NOMO-1 (cell line): ENCODE data around the gene MACROD1.
"Not testable (repeated sequence)": the region's sequence is repeated elsewhere in the genome, so short reads cannot be mapped to it uniquely, and the experiment has no call there.

ENCODE experiments used
- DNase-seq, 2 experiments: peaks; one replicate each; lab custom pipeline; 2025; ENCODE audit not compliant: unreplicated experiment in 2 of 2; lab: John Stamatoyannopoulos, UW

The MACROD1 gene

DNA sequence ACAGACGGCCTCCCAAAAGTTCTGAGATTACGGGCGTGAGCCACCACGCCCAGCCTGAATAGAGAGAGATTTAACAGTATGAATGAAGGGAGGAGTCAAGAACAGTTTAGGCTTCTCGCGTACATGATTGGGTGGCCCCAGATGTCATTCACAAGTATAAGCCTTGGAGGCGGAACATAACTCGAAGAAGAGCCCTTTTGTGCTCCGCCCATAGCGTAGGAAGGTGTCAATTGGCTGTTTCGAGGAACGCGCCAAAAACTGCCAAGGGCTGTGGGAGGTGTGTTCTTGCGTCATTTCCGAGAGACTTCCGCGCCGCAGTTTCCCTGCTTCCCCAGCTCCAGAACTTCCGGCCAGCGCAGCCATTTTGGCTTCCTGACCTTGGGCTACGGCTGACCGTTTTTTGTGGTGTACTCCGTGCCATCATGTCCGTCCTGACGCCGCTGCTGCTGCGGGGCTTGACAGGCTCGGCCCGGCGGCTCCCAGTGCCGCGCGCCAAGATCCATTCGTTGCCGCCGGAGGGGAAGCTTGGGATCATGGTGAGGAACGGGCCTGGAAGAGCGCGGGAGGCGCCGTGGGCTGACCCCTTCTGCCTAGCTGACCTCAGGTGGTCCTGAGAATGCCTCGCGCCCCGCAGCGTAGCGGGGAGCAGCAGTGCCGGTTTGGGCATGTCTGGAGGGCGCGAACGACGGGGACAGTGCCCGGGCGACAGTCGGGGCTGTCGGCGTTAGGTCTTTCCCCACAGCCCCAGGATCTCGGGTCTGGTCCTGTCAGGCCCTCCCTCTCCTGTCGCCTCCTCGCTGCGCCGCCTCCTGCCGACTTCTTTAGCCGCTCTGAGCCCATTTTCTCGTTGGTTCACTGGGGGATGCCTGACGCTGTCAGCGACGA, 191.4 kb downstream of the MACROD1 start, which contains the start of gene COX8A:
Gene COX8A (plus strand): TSS at position 362 of the 885 bp plus-strand sequence. CDS start 61 bp downstream, at position 423.
- peak; percentile 99 to 100 for DNase-seq

DNA sequence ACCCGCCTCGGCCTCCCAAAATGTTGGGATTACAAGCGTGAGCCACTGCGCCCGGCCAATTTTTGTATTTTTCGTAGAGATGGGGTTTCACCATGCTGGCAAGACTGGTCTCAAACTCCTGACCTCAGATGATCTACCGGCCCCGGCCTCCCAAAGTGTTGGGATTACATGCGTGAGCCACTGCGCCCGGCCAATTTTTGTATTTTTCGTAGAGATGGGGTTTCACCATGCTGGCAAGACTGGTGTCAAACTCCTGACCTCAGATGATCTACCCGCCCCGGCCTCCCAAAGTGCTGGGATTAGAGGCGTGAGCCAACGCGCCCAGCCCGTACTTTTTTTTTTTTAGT, 192.0 kb downstream of the MACROD1 start:
- DNase-seq: not testable (repeated sequence)

DNA sequence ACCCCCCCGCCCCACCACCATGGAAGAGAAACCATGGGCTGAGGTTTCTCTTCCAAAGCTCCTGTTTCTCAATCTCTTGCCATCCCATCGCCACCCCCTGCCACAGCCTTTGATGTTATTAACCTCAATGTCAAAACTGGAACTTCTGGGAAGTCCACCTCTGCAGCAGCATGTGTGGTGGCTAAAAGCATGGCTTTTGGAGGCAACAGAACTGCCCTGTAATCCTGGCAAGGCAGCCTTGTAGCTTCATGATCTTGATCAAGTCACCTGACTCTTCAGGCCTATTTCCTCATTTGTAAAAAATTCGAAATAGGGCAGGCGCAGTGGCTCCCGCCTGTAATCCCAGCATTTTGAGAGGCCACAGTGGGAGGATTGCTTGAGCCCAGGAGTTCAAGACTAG, 195.0 kb downstream of the MACROD1 start:
- DNase-seq: peak in 1 of 2 experiments; percentile 42

DNA sequence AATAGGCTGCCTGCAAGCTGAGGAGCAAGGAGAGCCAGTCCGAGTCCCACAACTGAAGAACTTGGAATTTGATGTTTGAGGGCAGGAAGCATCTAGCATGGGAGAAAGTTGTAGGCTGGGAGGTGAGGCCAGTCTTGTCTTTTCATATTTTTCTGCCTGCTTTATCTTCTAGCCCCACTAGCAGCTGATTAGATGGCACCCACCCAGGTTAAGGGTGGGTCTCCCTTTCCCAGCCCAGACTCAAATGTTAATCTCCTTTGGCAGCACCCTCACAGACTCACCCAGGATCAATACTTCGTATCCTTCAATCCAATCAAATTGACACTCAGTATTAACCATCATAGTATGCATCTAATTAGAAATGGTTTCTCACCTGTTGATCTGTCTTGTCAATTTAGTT, 196.5 kb downstream of the MACROD1 start:
- DNase-seq: no peak

DNA sequence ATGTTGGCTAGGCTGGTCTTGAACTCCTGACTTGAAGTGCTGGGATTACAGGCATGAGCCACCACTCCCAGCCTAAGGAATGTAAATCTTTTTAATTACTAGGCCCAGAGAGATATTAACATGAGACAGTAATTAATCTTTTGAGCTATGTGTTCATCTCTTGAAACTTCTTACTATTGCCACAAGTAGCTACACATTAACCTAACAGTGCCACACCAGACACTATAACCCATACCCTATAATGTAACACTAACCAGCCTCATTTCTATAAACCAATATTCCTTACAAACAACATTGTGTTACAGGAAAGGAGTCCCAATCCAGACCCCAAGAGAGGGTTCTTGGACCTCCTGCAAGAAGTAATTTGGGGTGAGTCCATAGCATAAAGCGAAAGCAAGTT, 199.5 kb downstream of the MACROD1 start:
- no peak for DNase-seq

DNA sequence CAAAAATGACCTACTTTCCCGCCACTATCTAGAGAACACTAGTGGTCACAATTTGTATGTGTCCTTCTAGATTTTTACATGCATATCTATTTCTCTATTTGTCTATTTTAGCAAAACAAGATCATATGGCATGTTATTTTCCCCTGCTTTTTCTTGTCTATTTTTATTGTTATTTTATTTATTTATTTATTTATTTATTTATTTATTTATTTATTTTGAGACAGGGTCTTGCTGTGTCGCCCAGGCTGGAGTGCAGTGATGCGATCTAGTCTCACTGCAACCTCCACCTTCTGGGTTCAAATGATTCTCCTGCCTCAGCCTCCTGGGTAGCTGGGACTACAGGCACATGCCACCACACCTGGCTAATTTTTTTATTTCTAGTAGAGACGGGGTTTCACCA, 202.0 kb downstream of the MACROD1 start:
- DNase-seq: not testable (repeated sequence)

DNA sequence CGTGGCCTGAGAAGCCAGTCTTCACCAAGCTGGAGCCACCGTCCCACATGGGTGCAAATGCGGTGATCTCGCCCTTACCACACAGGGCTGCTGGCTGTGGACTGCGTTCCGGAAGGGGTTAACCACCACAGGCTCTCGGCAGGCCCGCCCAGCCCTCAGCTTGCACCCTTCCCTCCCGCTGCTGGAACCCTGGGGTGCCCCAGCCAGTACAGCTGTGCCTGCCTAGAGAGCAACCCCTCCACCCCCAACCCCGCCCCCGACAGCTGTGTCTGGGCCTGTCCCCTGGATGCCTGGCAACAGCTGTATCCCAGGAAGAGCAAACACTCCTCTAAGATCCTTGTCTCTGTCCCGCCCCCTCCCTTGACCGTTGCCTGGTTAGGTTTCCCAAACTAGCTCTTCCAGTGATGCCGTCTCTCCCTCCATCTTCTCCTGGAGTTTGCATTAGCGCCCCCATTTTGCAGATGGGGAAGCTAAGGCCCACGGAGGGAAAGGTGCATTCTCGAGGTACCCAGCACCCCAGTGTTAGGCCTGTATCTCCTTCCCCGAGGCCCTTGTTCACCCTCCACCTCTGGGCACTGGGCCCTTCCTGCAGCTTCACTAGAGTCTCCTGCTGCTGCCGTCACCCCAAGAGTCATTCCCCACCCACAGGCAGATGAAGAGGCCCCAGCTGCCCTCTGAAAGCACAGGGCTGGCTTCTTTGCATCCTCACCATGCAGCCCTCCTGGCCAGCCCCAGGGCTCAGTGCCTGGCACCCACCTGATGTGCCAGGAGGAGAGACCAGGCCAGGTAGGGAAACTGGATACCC, 204.1 kb downstream of the MACROD1 start:
- no peak for DNase-seq

DNA sequence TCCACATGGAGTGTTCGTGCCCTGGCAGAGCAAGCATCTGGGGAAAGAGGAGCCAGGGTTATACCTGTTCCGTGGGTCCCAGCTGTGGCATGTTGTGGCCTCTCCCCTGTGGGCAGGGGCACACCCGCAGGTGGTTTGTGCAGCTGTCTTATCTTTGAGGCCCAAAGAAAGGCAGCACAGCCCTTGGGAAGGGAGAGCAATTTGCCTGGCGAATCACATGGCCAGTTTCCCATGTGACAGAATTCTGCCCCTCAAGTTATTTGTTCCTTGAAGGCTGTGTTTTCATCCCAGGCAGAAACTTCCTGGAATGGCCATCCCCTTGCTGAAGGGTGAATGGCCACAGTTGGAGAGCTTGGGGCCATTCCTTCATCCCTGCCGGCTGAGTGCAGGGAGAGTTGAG, 207.9 kb downstream of the MACROD1 start:
- DNase-seq: no peak

DNA sequence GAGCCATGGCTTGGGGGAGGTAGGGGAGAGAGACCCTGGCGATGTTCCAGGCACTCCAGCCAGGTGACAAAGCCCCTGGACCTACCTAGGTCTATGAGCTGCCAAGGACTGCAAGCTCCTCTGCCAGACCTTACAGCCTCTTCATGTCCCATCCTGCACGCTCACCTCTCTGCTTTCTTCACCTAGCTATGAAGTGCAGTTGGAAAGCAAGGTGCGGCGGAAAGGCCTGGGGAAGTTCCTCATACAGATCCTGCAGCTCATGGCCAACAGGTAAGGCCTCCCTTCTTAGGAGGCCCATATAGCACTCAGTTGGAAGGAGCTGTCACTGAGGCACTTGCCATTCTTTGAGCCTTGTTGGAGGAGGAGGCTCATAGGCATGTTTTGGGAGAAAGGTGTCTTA, 213.3 kb downstream of the MACROD1 start:
- no peak for DNase-seq

DNA sequence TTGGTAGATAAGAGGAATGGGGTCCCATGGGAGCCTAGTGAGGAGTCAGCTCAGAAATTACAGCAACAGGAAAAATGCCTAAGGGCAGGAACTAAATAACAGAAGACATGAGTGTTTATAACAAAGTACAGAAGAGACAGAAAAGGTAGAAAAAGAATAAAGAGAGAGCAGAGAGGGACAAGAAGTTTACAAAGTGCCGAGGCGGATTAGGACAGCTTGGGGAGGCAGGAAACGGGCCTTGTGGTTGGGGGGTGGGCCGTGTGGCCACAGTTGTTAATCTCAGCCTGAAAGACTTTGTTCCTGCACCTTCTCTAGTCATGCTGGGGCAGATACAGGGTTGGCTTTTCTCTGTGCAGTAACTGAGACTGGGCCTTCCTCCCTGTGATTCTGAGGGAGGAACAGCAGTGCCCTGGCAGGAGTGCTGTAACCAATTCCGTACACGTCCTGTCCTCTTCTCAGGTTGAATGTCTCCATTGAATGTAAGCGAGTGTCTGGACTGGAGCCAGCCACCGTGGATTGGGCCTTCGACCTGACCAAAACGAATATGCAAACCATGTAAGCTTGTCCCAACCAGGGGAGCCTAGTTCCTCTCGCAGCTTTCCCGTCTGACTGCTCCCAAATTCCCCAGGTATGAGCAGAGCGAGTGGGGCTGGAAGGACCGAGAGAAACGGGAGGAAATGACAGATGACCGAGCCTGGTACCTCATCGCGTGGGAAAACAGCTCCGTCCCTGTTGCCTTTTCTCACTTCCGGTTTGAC, 214.0 kb downstream of the MACROD1 start:
- DNase-seq: no peak
